SK-N-SH (cell line): ENCODE measurements around the gene ALDH1L1. TPM values are rescaled to one million over a fixed set of nuclear protein-coding genes. Genes with fewer than 3 reads are reported as not detected.

ENCODE experiments used
- CTCF ChIA-PET: fragments of 300-600, 350-600 bp; formaldehyde crosslinking; extraction: SDS; loops from one replicate; lab custom pipeline; 2021; lab: Yijun Ruan, JAX
- POLR2A ChIA-PET: fragments of 350-600 bp; sonication (Branson Sonifier 250); formaldehyde crosslinking; extraction: SDS; loops from one replicate; lab custom pipeline; 2020; ENCODE audit warnings: antibody characterized with exemption, inconsistent platforms; lab: Yijun Ruan, JAX
- DNase-seq: peaks from one replicate; pipeline ENCODE4 v3.0.0; 2012
- H2AFZ ChIP-seq: fragments of 200-600 bp; sonication (generic); 2 replicates; pipeline ENCODE4 v1.8.1; 2016; ENCODE audit warnings: antibody characterized with exemption, mild to moderate bottlenecking, low read depth
- H3F3A ChIP-seq: fragments of 200-600 bp; sonication (generic); replicated peaks from 2 replicates; pipeline ENCODE3; 2016; ENCODE audit warnings: antibody characterized with exemption, mild to moderate bottlenecking; ENCODE audit not compliant: insufficient read depth
- H3K27ac ChIP-seq, 2 experiments: fragments of 200-500 bp in 1 of 2; fragments of 200-600 bp in 1 of 2; sonication (Bioruptor generic) in 1 of 2; sonication (generic), shearing (Covaris generic) in 1 of 2; 2 replicates each; pipeline versions ENCODE4 v1.5.1 to v1.6.1; 2014 to 2016; ENCODE audit warnings: low read depth in 2 of 2, inconsistent platforms in 1 of 2, low read length in 1 of 2, mild to moderate bottlenecking in 1 of 2, mixed read lengths in 1 of 2
- H3K27me3 ChIP-seq: fragments of 200-600 bp; sonication (generic), shearing (Covaris generic); 2 replicates; pipeline ENCODE4 v1.6.1; 2016; ENCODE audit warnings: mixed run types; ENCODE audit not compliant: insufficient read depth
- H3K36me3 ChIP-seq, 2 experiments: fragments of 200-500 bp in 1 of 2; fragments of 200-600 bp in 1 of 2; sonication (Bioruptor generic) in 1 of 2; sonication (generic) in 1 of 2; replicated peaks in 1 of 2; 2 replicates each; pipeline versions ENCODE3 to v1.5.1; 2014 to 2016; ENCODE audit warnings: low read length in 1 of 2, mild to moderate bottlenecking in 1 of 2; ENCODE audit not compliant: insufficient read depth in 2 of 2, control insufficient read depth in 1 of 2
- H3K4me1 ChIP-seq, 2 experiments: fragments of 200-500 bp in 1 of 2; fragments of 200-600 bp in 1 of 2; sonication (Bioruptor generic) in 1 of 2; sonication (generic), shearing (Covaris generic) in 1 of 2; 2 replicates each; pipeline versions ENCODE4 v1.5.1 to v1.6.1; 2014 to 2016; ENCODE audit warnings: low read depth in 1 of 2, low read length in 1 of 2, mixed run types in 1 of 2; ENCODE audit not compliant: insufficient read depth in 2 of 2, control insufficient read depth in 1 of 2
- H3K4me2 ChIP-seq: fragments of 200-600 bp; sonication (generic), shearing (Covaris generic); 2 replicates; pipeline ENCODE4 v1.6.1; 2017; ENCODE audit warnings: mixed run types
- H3K4me3 ChIP-seq, 2 experiments: fragments of 200-500 bp in 1 of 2; fragments of 200-600 bp in 1 of 2; sonication (Bioruptor generic) in 1 of 2; sonication (generic), shearing (Covaris generic) in 1 of 2; 2 replicates each; pipeline versions ENCODE4 v1.5.1 to v1.8.1; 2014 to 2016; ENCODE audit warnings: low read depth in 2 of 2, inconsistent platforms in 1 of 2, low read length in 1 of 2, mild to moderate bottlenecking in 1 of 2, mixed read lengths in 1 of 2, moderate library complexity in 1 of 2
- H3K79me2 ChIP-seq: fragments of 200-600 bp; sonication (generic); 2 replicates; pipeline ENCODE4 v1.8.1; 2017; ENCODE audit warnings: mild to moderate bottlenecking; ENCODE audit not compliant: insufficient read depth
- H3K9ac ChIP-seq: fragments of 200-600 bp; sonication (generic); 2 replicates; pipeline ENCODE4 v1.6.1; 2017; ENCODE audit warnings: mixed run types
- H3K9me2 ChIP-seq: fragments of 200-600 bp; sonication (generic); 2 replicates; pipeline ENCODE4 v1.6.1; 2017; ENCODE audit warnings: mixed run types
- H3K9me3 ChIP-seq: fragments of 200-600 bp; sonication (generic); 2 replicates; pipeline ENCODE4 v1.6.1; 2017; ENCODE audit warnings: mixed run types, mild to moderate bottlenecking, moderate library complexity
- H4K20me1 ChIP-seq: fragments of 200-600 bp; sonication (generic); 2 replicates; pipeline ENCODE4 v1.6.1; 2017; ENCODE audit warnings: mild to moderate bottlenecking, mixed run types; ENCODE audit not compliant: insufficient read depth
- EP300 ChIP-seq, 2 experiments: IDR thresholded peaks; 2 replicates each; pipeline versions ENCODE4 v1.4.0 to v1.6.1; 2012; ENCODE audit warnings: borderline replicate concordance in 1 of 2, low read depth in 1 of 2, low read length in 1 of 2
- EZH2phosphoT487 ChIP-seq: fragments of 200-600 bp; sonication (generic); IDR thresholded peaks from 2 replicates; pipeline ENCODE4 v1.6.1; 2017; ENCODE audit warnings: low read depth, mixed run types, mild to moderate bottlenecking, antibody characterized with exemption, moderate library complexity, borderline replicate concordance
- FOSL2 ChIP-seq: IDR thresholded peaks from 2 replicates; pipeline ENCODE4 v1.4.0; 2012; ENCODE audit warnings: low read depth, mild to moderate bottlenecking, moderate library complexity, borderline replicate concordance
- FOXJ3 ChIP-seq: sonication (generic); formaldehyde crosslinking; IDR thresholded peaks from 2 replicates; pipeline ENCODE4 v1.5.1; 2020; ENCODE audit warnings: mild to moderate bottlenecking, missing genetic modification reagents
- FOXM1 ChIP-seq: IDR thresholded peaks from 2 replicates; pipeline ENCODE4 v1.4.0; 2012; ENCODE audit warnings: low read depth, mild to moderate bottlenecking
- MEF2A ChIP-seq: IDR thresholded peaks from 2 replicates; pipeline ENCODE4 v1.4.0; 2012; ENCODE audit warnings: low read depth, borderline replicate concordance
- RAD21 ChIP-seq: IDR thresholded peaks from 2 replicates; pipeline ENCODE4 v1.6.1; 2012; ENCODE audit warnings: mild to moderate bottlenecking, low read length
- RFX5 ChIP-seq: IDR thresholded peaks from 2 replicates; pipeline ENCODE4 v1.6.1; 2012; ENCODE audit warnings: mild to moderate bottlenecking, improper control_type of control experiment, low read length
- RXRA ChIP-seq: IDR thresholded peaks from 2 replicates; pipeline ENCODE4 v1.4.0; 2012; ENCODE audit warnings: low read depth, mild to moderate bottlenecking, borderline replicate concordance
- SIN3A ChIP-seq: IDR thresholded peaks from 2 replicates; pipeline ENCODE4 v1.6.1; 2012; ENCODE audit warnings: low read depth, mild to moderate bottlenecking, low read length, moderate library complexity, borderline replicate concordance
- SMC3 ChIP-seq: IDR thresholded peaks from 2 replicates; pipeline ENCODE4 v1.6.1; 2012; ENCODE audit warnings: low read depth, low read length, improper control_type of control experiment
- TAF1 ChIP-seq: IDR thresholded peaks from 2 replicates; pipeline ENCODE4 v1.6.1; 2012; ENCODE audit warnings: low read depth, mild to moderate bottlenecking, low read length, moderate library complexity, borderline replicate concordance
- TCF12 ChIP-seq: IDR thresholded peaks from 2 replicates; pipeline ENCODE4 v1.4.0; 2012
- YY1 ChIP-seq: IDR thresholded peaks from 2 replicates; pipeline ENCODE4 v1.4.0; 2012; ENCODE audit warnings: low read depth, mild to moderate bottlenecking
- WGBS: methylation state at CpG from one replicate; pipeline ENCODE4 v1.1.6; 2017; ENCODE audit warnings: low lambda C conversion rate; 5-methylcytosine and 5-hydroxymethylcytosine counted together
- polyA plus RNA-seq, 3 experiments: library from polyadenylated mRNA; depleted of rRNA; stranded (reverse); fragments of >200 nt; gene quantifications; 2 replicates each; pipeline ENCODE4 v1.2.3, GENCODE V29; 2012
- TF ChIP-seq, protein P1 (sequence below): IDR thresholded peaks from 2 replicates; pipeline ENCODE4; 2012
- TF ChIP-seq, protein P2 (sequence below): IDR thresholded peaks from 2 replicates; pipeline ENCODE4 v1.4.0; 2012; ENCODE audit warnings: low read depth

The ALDH1L1 gene
- polyA plus RNA-seq, 1 of the 3 experiments (the other 2 are of a cell fraction) = not detected

DNA sequence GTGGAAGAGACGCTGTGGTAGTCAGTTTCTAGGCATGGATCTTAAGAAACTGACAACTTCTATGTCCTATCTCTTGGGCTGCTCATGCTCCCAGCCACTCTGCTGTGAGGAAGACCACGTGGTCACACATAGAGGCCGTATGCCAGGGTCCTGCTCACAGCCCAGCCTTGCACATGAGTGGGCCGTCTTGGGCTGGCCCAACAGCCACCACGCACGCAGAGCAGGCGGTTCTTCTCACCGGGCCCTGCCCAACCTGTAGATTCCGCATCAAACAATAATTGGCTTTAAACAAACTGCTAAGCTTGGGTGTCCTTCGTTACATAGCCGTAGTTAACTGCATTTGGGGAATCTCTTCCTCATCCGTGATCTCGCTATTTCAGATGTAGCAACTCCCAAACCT lies 122.5 kb downstream of the ALDH1L1 start:
- peaks cover 0 to 8% of the 10 kb centered on the region in 2 experiments; a peak in 1 of 4 replicates for H3K4me1 ChIP-seq
- H3K27me3 ChIP-seq = no peaks in the 10 kb centered on the region
- no peak overlapping the region for H3K4me3 ChIP-seq
- H3F3A ChIP-seq = no peaks in the 10 kb centered on the region
- H3K36me3 ChIP-seq = no peaks in the 10 kb centered on the region
- WGBS = 97% methylated on average over 12 of the region's 13 CpGs
- no peaks in the 10 kb centered on the region for H3K79me2 ChIP-seq
- POLR2A ChIA-PET = no interaction called here
- H3K9me2 ChIP-seq = no peaks in the 10 kb centered on the region
- no peak overlapping the region for H3K9ac ChIP-seq
- no peak for DNase-seq
- no peak overlapping the region for H3K4me2 ChIP-seq
- H3K9me3 ChIP-seq = no peaks in the 10 kb centered on the region
- H2AFZ ChIP-seq = no peak overlapping the region
- H4K20me1 ChIP-seq = no peaks in the 10 kb centered on the region
- no peak for TF ChIP-seq MEF2A
- CTCF ChIA-PET = no interaction called here
- H3K27ac ChIP-seq = no peak overlapping the region

DNA sequence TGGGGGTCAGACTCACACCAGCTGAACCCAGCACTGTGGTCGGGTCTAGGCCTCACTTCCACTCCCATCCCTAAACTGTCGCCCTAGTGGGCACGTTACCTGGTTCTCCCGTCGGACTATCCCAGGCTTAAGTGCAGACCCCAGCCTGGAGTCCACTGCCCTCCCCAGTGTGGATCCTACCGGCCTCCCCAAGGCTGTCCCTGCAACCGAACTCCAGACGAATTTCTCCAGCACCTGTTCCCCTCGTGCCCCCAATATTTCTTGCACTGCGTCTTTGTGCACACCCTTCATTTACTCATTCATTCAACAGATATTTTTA lies 122.9 kb downstream of the ALDH1L1 start:
- H3F3A ChIP-seq = no peaks in the 10 kb centered on the region
- ChIA-PET POLR2A (no interaction called here), CTCF (no interaction called here)
- 69% methylated on average over 10 of the region's 10 CpGs for WGBS
- TF ChIP-seq EZH2phosphoT487 = no peak
- no peak for TF ChIP-seq RAD21
- TF ChIP-seq YY1 = no peak
- no peak for TF ChIP-seq TCF12
- TF ChIP-seq TAF1 = no peak
- no peak for TF ChIP-seq SMC3
- TF ChIP-seq SIN3A = no peak
- TF ChIP-seq FOXM1 = no peak
- TF ChIP-seq EP300 (IDR thresholded peaks at IDR 0.05; ENCODE audit: borderline replicate concordance in 1 of 2, low read depth in 1 of 2, low read length in 1 of 2) = no peak
- TF ChIP-seq, protein P1, sequence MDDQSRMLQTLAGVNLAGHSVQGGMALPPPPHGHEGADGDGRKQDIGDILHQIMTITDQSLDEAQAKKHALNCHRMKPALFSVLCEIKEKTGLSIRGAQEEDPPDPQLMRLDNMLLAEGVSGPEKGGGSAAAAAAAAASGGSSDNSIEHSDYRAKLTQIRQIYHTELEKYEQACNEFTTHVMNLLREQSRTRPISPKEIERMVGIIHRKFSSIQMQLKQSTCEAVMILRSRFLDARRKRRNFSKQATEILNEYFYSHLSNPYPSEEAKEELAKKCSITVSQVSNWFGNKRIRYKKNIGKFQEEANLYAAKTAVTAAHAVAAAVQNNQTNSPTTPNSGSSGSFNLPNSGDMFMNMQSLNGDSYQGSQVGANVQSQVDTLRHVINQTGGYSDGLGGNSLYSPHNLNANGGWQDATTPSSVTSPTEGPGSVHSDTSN = no peak
- TF ChIP-seq, protein P2, sequence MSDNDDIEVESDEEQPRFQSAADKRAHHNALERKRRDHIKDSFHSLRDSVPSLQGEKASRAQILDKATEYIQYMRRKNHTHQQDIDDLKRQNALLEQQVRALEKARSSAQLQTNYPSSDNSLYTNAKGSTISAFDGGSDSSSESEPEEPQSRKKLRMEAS = no peak
- TF ChIP-seq RXRA = no peak
- no peak for TF ChIP-seq FOSL2
- TF ChIP-seq FOXJ3 (CRISPR knock-in tag) = no peak
- TF ChIP-seq RFX5 = no peak
- no peak overlapping the region for H3K4me2 ChIP-seq
- no peaks in the 10 kb centered on the region for H3K27me3 ChIP-seq
- H4K20me1 ChIP-seq = no peaks in the 10 kb centered on the region
- H3K36me3 ChIP-seq = no peaks in the 10 kb centered on the region
- no peak overlapping the region for H2AFZ ChIP-seq
- no peaks in the 10 kb centered on the region for H3K9me3 ChIP-seq
- peaks cover 0 to 8% of the 10 kb centered on the region in 2 experiments; a peak in 1 of 4 replicates for H3K4me1 ChIP-seq
- no peaks in the 10 kb centered on the region for H3K9me2 ChIP-seq
- H3K27ac ChIP-seq = no peak overlapping the region
- no peak for DNase-seq
- H3K4me3 ChIP-seq = no peak overlapping the region
- no peaks in the 10 kb centered on the region for H3K79me2 ChIP-seq
- H3K9ac ChIP-seq = no peak overlapping the region
